ENCODE data around the gene ANHX.
"Not testable (repeated sequence)": the region's sequence is repeated elsewhere in the genome, so short reads cannot be mapped to it uniquely, and the experiment has no call there.

The ANHX gene

GRCh38 chr12:133235401-133236112 is at the start of gene ANHX:
TSS of gene ANHX (minus strand) at chr12:133235877. CDS start at chr12:133234356, 1,521 bp downstream.
- no peak within 1 kb of the TSS for H3K4me3 ChIP-seq (ENCODE audit: low read depth, low read length)
- ChIA-PET CTCF (no interaction called here), POLR2A (no interaction called here)
- DNase-seq (ENCODE audit: low read depth, low spot score) = no peak
- TF ChIP-seq CTCF (IDR thresholded peaks at IDR 0.05; ENCODE audit: insufficient read depth, low read length, missing control alignments) = no peak

DNA sequence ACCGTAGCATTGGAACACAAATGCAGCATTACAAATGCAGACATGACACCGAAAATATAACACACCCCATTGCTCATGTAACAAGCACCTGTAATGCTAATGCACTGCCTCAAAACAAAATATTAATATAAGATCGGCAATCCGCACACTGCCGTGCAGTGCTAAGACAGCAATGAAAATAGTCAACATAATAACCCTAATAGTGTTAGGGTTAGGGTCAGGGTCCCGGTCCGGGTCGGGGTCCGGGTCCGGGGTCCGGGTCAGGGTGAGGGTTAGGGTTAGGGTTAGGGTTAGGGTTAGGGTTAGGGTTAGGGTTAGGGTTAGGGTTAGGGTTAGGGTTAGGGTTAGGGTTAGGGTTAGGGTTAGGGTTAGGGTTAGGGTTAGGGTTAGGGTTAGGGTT is 29.0 kb upstream of the ANHX start:
- DNase-seq (ENCODE audit: low read depth, low spot score); H3K4me3 ChIP-seq (ENCODE audit: low read depth, low read length); POLR2A ChIA-PET; CTCF ChIA-PET: not testable (repeated sequence)

GRCh38 chr12:133264173-133264572 is 28.5 kb upstream of the ANHX start:
- H3K4me3 ChIP-seq (ENCODE audit: low read depth, low read length) = no peak overlapping the region
- DNase-seq (ENCODE audit: low read depth, low spot score) = no peak
- ChIA-PET POLR2A (no interaction called here), CTCF (no interaction called here)
- no peak for TF ChIP-seq CTCF (IDR thresholded peaks at IDR 0.05; ENCODE audit: insufficient read depth, low read length, missing control alignments)

GRCh38 chr12:133256321-133256720 is 20.6 kb upstream of the ANHX start:
- H3K4me3 ChIP-seq (ENCODE audit: low read depth, low read length) = no peak overlapping the region
- ChIA-PET CTCF (no interaction called here), POLR2A (no interaction called here)
- no peak for TF ChIP-seq CTCF (IDR thresholded peaks at IDR 0.05; ENCODE audit: insufficient read depth, low read length, missing control alignments)
- DNase-seq (ENCODE audit: low read depth, low spot score) = no peak

- H3K4me3 ChIP-seq (ENCODE audit: low read depth, low read length); DNase-seq (ENCODE audit: low read depth, low spot score); POLR2A ChIA-PET; CTCF ChIA-PET: not testable (repeated sequence)
These were observed 20.2 kb upstream of the ANHX start for GRCh38 chr12:133255833-133256232.

GRCh38 chr12:133251732-133252131 is 16.1 kb upstream of the ANHX start:
- no peak for DNase-seq (ENCODE audit: low read depth, low spot score)
- ChIA-PET POLR2A (no interaction called here), CTCF (no interaction called here)
- no peak for TF ChIP-seq CTCF (IDR thresholded peaks at IDR 0.05; ENCODE audit: insufficient read depth, low read length, missing control alignments)
- no peak overlapping the region for H3K4me3 ChIP-seq (ENCODE audit: low read depth, low read length)

GRCh38 chr12:133236556-133236955 is 879 bp upstream of the ANHX start:
- ChIA-PET POLR2A (no interaction called here), CTCF (no interaction called here)
- no peak overlapping the region for H3K4me3 ChIP-seq (ENCODE audit: low read depth, low read length)
- DNase-seq (ENCODE audit: low read depth, low spot score) = no peak
- no peak for TF ChIP-seq CTCF (IDR thresholded peaks at IDR 0.05; ENCODE audit: insufficient read depth, low read length, missing control alignments)

Data from AG04449 (cell line).